WTC11 (cell line): Measurements from ENCODE around the gene ZNHIT1.

Source experiments
- KAT7 ChIP-seq: sonication (generic); formaldehyde crosslinking; IDR thresholded peaks from 2 replicates; pipeline ENCODE4 v1.8.1; 2023; ENCODE audit warnings: missing genetic modification reagents, mild to moderate bottlenecking, borderline replicate concordance
- MAX ChIP-seq: sonication (generic); formaldehyde crosslinking; IDR thresholded peaks from 2 replicates; pipeline ENCODE4 v1.8.0; 2022; ENCODE audit warnings: mild to moderate bottlenecking, missing genetic modification reagents
- MXD4 ChIP-seq: fragments of 250-450 bp; sonication (Bioruptor Pico); IDR thresholded peaks from 2 replicates; pipeline ENCODE4 v1.8.0; 2021; ENCODE audit warnings: mild to moderate bottlenecking, moderate library complexity, borderline replicate concordance
- TP53 ChIP-seq: sonication (generic); formaldehyde crosslinking; IDR thresholded peaks from 2 replicates; pipeline ENCODE4 v1.8.1; 2023; ENCODE audit warnings: mild to moderate bottlenecking, missing genetic modification reagents
- ZNF423 ChIP-seq: fragments of 250-450 bp; sonication (Bioruptor Pico); IDR thresholded peaks from 2 replicates; pipeline ENCODE4 v2.1.2; 2022; ENCODE audit warnings: mild to moderate bottlenecking, moderate library complexity
- TF ChIP-seq, protein P1 (sequence below): sonication (generic); formaldehyde crosslinking; IDR thresholded peaks from 2 replicates; pipeline ENCODE4 v1.8.0; 2022; ENCODE audit warnings: missing genetic modification reagents
- TF ChIP-seq, protein P2 (sequence below): fragments of 200-600 bp; IDR thresholded peaks from 2 replicates; pipeline ENCODE4 v1.8.0; 2022; ENCODE audit warnings: antibody characterized with exemption
- TF ChIP-seq, protein P3 (sequence below): sonication (generic); formaldehyde crosslinking; conservative IDR thresholded peaks from 2 replicates; pipeline ENCODE4 v1.8.1; 2022; ENCODE audit warnings: mild to moderate bottlenecking, missing genetic modification reagents

GRCh38 chr7:101226721-101227120, 8.8 kb downstream of the ZNHIT1 start:
- TF ChIP-seq, protein P1, sequence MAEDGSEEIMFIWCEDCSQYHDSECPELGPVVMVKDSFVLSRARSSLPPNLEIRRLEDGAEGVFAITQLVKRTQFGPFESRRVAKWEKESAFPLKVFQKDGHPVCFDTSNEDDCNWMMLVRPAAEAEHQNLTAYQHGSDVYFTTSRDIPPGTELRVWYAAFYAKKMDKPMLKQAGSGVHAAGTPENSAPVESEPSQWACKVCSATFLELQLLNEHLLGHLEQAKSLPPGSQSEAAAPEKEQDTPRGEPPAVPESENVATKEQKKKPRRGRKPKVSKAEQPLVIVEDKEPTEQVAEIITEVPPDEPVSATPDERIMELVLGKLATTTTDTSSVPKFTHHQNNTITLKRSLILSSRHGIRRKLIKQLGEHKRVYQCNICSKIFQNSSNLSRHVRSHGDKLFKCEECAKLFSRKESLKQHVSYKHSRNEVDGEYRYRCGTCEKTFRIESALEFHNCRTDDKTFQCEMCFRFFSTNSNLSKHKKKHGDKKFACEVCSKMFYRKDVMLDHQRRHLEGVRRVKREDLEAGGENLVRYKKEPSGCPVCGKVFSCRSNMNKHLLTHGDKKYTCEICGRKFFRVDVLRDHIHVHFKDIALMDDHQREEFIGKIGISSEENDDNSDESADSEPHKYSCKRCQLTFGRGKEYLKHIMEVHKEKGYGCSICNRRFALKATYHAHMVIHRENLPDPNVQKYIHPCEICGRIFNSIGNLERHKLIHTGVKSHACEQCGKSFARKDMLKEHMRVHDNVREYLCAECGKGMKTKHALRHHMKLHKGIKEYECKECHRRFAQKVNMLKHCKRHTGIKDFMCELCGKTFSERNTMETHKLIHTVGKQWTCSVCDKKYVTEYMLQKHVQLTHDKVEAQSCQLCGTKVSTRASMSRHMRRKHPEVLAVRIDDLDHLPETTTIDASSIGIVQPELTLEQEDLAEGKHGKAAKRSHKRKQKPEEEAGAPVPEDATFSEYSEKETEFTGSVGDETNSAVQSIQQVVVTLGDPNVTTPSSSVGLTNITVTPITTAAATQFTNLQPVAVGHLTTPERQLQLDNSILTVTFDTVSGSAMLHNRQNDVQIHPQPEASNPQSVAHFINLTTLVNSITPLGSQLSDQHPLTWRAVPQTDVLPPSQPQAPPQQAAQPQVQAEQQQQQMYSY (CRISPR knock-in tag) = no peak
- TF ChIP-seq, protein P2, sequence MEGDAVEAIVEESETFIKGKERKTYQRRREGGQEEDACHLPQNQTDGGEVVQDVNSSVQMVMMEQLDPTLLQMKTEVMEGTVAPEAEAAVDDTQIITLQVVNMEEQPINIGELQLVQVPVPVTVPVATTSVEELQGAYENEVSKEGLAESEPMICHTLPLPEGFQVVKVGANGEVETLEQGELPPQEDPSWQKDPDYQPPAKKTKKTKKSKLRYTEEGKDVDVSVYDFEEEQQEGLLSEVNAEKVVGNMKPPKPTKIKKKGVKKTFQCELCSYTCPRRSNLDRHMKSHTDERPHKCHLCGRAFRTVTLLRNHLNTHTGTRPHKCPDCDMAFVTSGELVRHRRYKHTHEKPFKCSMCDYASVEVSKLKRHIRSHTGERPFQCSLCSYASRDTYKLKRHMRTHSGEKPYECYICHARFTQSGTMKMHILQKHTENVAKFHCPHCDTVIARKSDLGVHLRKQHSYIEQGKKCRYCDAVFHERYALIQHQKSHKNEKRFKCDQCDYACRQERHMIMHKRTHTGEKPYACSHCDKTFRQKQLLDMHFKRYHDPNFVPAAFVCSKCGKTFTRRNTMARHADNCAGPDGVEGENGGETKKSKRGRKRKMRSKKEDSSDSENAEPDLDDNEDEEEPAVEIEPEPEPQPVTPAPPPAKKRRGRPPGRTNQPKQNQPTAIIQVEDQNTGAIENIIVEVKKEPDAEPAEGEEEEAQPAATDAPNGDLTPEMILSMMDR = no peak
- TF ChIP-seq ZNF423 (CRISPR knock-in tag) = no peak
- no peak for TF ChIP-seq TP53 (CRISPR knock-in tag)
- TF ChIP-seq, protein P3, sequence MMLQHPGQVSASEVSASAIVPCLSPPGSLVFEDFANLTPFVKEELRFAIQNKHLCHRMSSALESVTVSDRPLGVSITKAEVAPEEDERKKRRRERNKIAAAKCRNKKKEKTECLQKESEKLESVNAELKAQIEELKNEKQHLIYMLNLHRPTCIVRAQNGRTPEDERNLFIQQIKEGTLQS = no peak
- TF ChIP-seq MXD4 = no peak
- no peak for TF ChIP-seq KAT7
- TF ChIP-seq MAX (CRISPR knock-in tag) = no peak
